H54 (cell line): Measurements from ENCODE around the gene OR51V1.

ENCODE experiments used
- DNase-seq: peaks from one replicate; pipeline ENCODE4 v3.0.0; 2011; ENCODE audit warnings: low spot score, mixed read lengths; ENCODE audit not compliant: insufficient read length
- FAIRE-seq: peaks from 3 replicates; lab custom pipeline; 2011; peaks lifted over from hg19 to GRCh38; lab: Jason Lieb, UNC
- POLR2A ChIP-seq: IDR thresholded peaks from 2 replicates; pipeline ENCODE4 v1.6.1; 2011; ENCODE audit warnings: low read depth, mild to moderate bottlenecking, low read length

The OR51V1 gene

GRCh38 chr11:5225480-5225871 is 25.0 kb upstream of the OR51V1 start:
- FAIRE-seq: no peak
- no peak for TF ChIP-seq POLR2A
- DNase-seq: no peak

GRCh38 chr11:5224538-5225479 is 24.3 kb upstream of the OR51V1 start:
- DNase-seq: no peak
- no peak for TF ChIP-seq POLR2A
- FAIRE-seq: peak; percentile 50

GRCh38 chr11:5223686-5224085 is 23.2 kb upstream of the OR51V1 start:
- DNase-seq: no peak
- FAIRE-seq: no peak
- TF ChIP-seq POLR2A: no peak

GRCh38 chr11:5223146-5223545 is 22.7 kb upstream of the OR51V1 start:
- DNase-seq: no peak
- FAIRE-seq: no peak
- TF ChIP-seq POLR2A: no peak

- FAIRE-seq (no peak), DNase-seq (no peak)
- no peak for TF ChIP-seq POLR2A
Observed at GRCh38 chr11:5210376-5210885, 9.9 kb upstream of the OR51V1 start.

GRCh38 chr11:5204787-5205186 is 4.3 kb upstream of the OR51V1 start:
- FAIRE-seq (peak; percentile 99), DNase-seq (peak; percentile 38)
- no peak for TF ChIP-seq POLR2A

GRCh38 chr11:5203366-5203765 is 2.9 kb upstream of the OR51V1 start:
- DNase-seq (no peak), FAIRE-seq (peak; percentile 70)
- TF ChIP-seq POLR2A: no peak

- FAIRE-seq (no peak), DNase-seq (no peak)
- no peak for TF ChIP-seq POLR2A
Observed at GRCh38 chr11:5198285-5198684, 2.2 kb downstream of the OR51V1 start.

GRCh38 chr11:5197536-5197935 is 2.9 kb downstream of the OR51V1 start:
- TF ChIP-seq POLR2A: no peak
- DNase-seq (no peak), FAIRE-seq (peak; percentile 45)

GRCh38 chr11:5196731-5197130 is 3.8 kb downstream of the OR51V1 start:
- DNase-seq: no peak

GRCh38 chr11:5196067-5196466 is 4.4 kb downstream of the OR51V1 start:
- DNase-seq (no peak), FAIRE-seq (no peak)
- TF ChIP-seq POLR2A: no peak

More at GRCh38 chr11:5196731-5197130, 3.8 kb downstream of the OR51V1 start:
- no peak for FAIRE-seq
- no peak for TF ChIP-seq POLR2A

- TF ChIP-seq POLR2A: no peak
- DNase-seq (no peak), FAIRE-seq (peak; percentile 11)
Observed at GRCh38 chr11:5192738-5193137, 7.7 kb downstream of the OR51V1 start.

- FAIRE-seq (no peak), DNase-seq (no peak)
- no peak for TF ChIP-seq POLR2A
Observed at GRCh38 chr11:5188201-5188600, 12.3 kb downstream of the OR51V1 start.

- FAIRE-seq (no peak), DNase-seq (no peak)
- no peak for TF ChIP-seq POLR2A
Observed at GRCh38 chr11:5178046-5178837, 22.2 kb downstream of the OR51V1 start.
